Brain microvascular endothelial cell (primary cell): Measurements from ENCODE around the gene CLSTN2.

ENCODE experiments used
- DNase-seq: peaks from one replicate; pipeline ENCODE4 v3.0.0-alpha.2; 2020
- H3K27ac ChIP-seq: fragments of 250-450 bp; sonication (Bioruptor Pico); 2 replicates; pipeline ENCODE4 v1.5.1; 2020; ENCODE audit warnings: mild to moderate bottlenecking, moderate library complexity
- H3K27me3 ChIP-seq: fragments of 250-450 bp; sonication (Bioruptor Pico); replicated peaks from 2 replicates; pipeline ENCODE4 v1.5.1; 2020; ENCODE audit warnings: mild to moderate bottlenecking
- H3K36me3 ChIP-seq: fragments of 250-450 bp; sonication (Bioruptor Pico); replicated peaks from 2 replicates; pipeline ENCODE4 v1.5.1; 2020; ENCODE audit warnings: mild to moderate bottlenecking
- H3K4me3 ChIP-seq: 2 replicates; pipeline ENCODE4 v1.5.1; 2011; ENCODE audit warnings: low read depth, mild to moderate bottlenecking, control low read depth, low read length, moderate library complexity
- in situ Hi-C: cut with HindIII; loops from 2 replicates; pipeline ENCODE4 v1.10.0; 2017; ENCODE audit warnings: low sequenced_read_pairs, low pct_ligation_motif_present
- TF ChIP-seq, protein P1 (sequence below): IDR thresholded peaks from 2 replicates; pipeline ENCODE4 v1.5.1; 2011; ENCODE audit warnings: low read depth, mild to moderate bottlenecking, moderate library complexity, low read length, control low read depth, inconsistent platforms; ENCODE audit errors: missing control alignments

The CLSTN2 gene

DNA sequence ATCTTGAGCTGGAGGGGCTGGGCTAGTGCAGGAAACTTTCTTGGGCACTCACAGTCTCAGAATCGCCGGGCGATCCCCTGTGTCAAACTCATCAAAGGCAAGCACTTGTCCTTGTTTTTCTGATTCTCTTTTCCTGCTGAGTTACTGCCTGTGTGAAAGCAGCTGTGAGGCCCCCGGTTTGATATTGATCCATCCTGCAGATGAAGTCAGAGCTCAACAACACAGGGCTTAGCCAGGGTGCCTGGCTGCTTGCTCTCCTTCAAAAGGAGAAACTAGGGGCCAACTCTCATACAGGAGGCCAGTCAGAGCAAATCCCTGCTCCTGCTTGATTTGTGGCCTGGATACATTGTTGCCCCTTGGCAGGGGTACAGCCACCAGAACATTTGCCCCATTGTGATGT is 22.9 kb downstream of the CLSTN2 start:
- TF ChIP-seq, protein P1, sequence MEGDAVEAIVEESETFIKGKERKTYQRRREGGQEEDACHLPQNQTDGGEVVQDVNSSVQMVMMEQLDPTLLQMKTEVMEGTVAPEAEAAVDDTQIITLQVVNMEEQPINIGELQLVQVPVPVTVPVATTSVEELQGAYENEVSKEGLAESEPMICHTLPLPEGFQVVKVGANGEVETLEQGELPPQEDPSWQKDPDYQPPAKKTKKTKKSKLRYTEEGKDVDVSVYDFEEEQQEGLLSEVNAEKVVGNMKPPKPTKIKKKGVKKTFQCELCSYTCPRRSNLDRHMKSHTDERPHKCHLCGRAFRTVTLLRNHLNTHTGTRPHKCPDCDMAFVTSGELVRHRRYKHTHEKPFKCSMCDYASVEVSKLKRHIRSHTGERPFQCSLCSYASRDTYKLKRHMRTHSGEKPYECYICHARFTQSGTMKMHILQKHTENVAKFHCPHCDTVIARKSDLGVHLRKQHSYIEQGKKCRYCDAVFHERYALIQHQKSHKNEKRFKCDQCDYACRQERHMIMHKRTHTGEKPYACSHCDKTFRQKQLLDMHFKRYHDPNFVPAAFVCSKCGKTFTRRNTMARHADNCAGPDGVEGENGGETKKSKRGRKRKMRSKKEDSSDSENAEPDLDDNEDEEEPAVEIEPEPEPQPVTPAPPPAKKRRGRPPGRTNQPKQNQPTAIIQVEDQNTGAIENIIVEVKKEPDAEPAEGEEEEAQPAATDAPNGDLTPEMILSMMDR = no peak
- DNase-seq = no peak
- no peaks in the 10 kb centered on the region for H3K27me3 ChIP-seq

DNA sequence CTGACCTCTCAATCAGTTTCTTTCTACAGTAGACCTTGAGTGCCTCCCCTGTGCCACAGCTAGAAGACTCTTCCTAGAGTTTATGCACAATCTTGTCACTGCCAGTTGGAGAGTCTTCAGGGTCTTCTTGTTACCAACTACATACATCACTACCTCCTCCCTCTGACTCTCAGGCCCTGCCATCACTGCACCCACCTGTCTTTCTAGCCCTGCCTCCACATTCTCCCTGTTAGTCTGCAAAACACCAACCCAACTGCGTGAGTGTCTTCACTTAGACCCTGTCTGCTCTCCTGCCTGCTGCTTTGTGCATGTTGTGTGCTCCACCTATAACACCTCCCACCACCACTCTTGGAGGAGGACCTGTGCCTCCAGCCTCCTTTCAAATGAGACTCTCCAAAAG is 34.4 kb downstream of the CLSTN2 start:
- Histone ChIP-seq H3K36me3 (no peaks in the 10 kb centered on the region), H3K4me3 (no peak overlapping the region), H3K27ac (no peak overlapping the region), H3K27me3 (no peaks in the 10 kb centered on the region)
- TF ChIP-seq, protein P1 = no peak
- no peak for DNase-seq
- in situ Hi-C loops = no loop called here

More for the DNA sequence above, 22.9 kb downstream of the CLSTN2 start:
- in situ Hi-C loops = no loop called here
- Histone ChIP-seq H3K4me3 (no peak overlapping the region), H3K36me3 (no peaks in the 10 kb centered on the region), H3K27ac (no peak overlapping the region)

DNA sequence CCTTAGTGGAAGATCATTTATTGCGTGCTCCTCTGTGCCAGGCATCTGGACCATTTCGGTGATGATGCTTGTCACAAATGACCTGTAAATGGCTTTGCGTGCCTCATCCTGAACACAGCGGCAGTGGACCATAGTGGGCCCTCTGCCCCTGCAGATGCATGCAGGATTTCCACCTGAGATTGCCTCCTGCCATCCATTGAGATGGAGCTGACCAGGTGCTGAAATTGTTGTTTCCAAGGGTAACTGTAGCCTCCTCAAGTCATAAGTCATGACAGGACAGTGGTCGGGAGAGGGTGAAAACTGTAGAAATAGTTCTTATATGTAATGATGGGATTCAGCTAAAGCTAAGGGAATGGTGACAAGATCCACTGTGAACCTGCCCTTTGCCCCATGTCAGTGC is 35.5 kb downstream of the CLSTN2 start:
- in situ Hi-C loops = no loop called here
- no peak overlapping the region for H3K4me3 ChIP-seq
- no peaks in the 10 kb centered on the region for H3K36me3 ChIP-seq
- no peaks in the 10 kb centered on the region for H3K27me3 ChIP-seq
- DNase-seq = no peak
- H3K27ac ChIP-seq = no peak overlapping the region
- TF ChIP-seq, protein P1 = no peak

DNA sequence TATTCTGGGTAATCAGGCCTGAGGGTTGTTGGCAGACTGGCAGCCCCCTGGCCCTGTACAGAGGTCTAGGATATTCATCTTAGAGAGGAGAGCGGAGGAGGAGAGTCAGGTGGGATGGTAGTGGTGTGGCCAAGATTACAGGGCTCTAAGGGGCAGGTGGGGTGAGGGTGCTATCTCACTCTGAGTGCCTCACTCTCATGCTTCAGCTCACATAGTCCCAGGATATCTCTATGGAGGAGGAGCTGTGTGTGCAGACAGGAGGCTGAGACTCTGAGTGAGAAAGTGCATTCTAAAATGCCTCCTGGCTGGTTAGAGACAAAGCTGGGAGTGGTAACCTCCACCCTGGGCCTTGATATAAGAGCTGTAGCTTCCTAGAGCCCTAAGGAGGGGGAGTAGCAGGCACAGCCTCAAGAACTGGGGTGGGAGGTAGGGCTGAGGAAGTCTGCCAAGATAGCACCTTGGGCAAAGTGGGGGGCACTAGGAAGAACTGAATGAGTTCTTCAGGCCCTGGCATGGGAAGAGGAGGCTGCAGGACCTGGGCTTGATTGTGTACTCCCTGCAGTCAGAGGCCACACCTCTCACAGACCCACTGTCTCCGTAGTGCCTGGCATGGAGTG is 39.9 kb downstream of the CLSTN2 start:
- in situ Hi-C loops = no loop called here
- TF ChIP-seq, protein P1 = no peak

DNA sequence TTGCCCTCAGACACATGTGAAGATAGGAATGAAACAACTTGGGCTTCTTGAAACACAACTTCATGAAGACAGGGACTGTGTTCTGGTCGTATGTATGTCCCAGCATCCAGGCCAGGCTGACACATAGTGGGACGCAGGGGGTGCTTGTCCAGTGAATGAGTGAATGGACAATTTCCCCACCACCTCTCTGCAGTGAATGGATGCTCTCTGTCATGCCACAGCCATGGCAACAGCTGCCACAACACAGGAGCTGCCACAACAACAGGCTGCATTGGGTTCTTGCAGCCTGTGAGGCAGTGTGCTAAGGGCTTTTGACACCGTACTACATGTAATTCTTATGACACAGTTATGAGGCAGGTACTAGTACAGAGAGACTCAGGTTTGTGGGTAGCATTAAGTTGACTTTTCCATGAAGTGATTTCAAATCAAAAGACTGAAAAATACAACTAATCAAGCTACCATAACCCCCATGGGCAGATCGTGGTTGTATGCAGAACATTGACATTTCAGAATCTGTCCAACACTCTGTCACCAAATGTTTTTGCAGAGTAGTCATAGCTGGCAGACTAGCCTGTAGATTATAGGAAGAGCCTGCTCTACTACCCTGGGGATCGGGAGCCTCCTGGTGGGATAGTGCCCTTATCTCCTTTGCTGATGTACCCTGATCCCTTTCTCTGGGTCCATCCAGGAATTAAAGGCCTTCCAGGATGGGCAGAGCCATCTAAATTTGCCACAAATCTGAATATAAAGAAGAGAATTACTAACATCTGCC is 40.8 kb downstream of the CLSTN2 start:
- DNase-seq = peak; percentile 6
- TF ChIP-seq, protein P1 = no peak
- no peak overlapping the region for H3K4me3 ChIP-seq
- in situ Hi-C loops = no loop called here
- no peak overlapping the region for H3K27ac ChIP-seq
- no peaks in the 10 kb centered on the region for H3K36me3 ChIP-seq
- no peaks in the 10 kb centered on the region for H3K27me3 ChIP-seq

More for the DNA sequence above, 39.9 kb downstream of the CLSTN2 start:
- Histone ChIP-seq H3K27me3 (no peaks in the 10 kb centered on the region), H3K36me3 (no peaks in the 10 kb centered on the region), H3K4me3 (no peak overlapping the region), H3K27ac (no peak overlapping the region)
- DNase-seq = no peak
